ENCODE results near the gene PRKN.

GRCh38 chr6:161327360-161327953 is 1400.1 kb downstream of the PRKN start:
- no peak for TF ChIP-seq CTCF (IDR thresholded peaks at IDR 0.05; ENCODE audit: poor library complexity, severe bottlenecking)
- TF ChIP-seq MXI1 (conservative IDR thresholded peaks at IDR 0.05; ENCODE audit: poor library complexity, severe bottlenecking), result no peak
- TF ChIP-seq RAD21 (conservative IDR thresholded peaks at IDR 0.05), result no peak
- no peak for TF ChIP-seq EZH2 (IDR thresholded peaks at IDR 0.05; ENCODE audit: borderline replicate concordance, insufficient read depth, low read length, poor library complexity, severe bottlenecking)

All from neural cell (in vitro differentiated cells).